H9 (cell line): ENCODE measurements around the gene LRCH4. TPM values are rescaled to one million over a fixed set of nuclear protein-coding genes. Genes with fewer than 3 reads are reported as not detected.
A peak's percentile ranks its signal among the peaks of the same experiment; 100 is the strongest.

ENCODE experiments used
- DNase-seq: peaks from one replicate; pipeline ENCODE4 v3.0.0-alpha.2; 2017
- H2AFZ ChIP-seq: one replicate; pipeline ENCODE4 v1.6.1; 2013; ENCODE audit warnings: mild to moderate bottlenecking, low read length, control low read depth, moderate library complexity
- H2AK5ac ChIP-seq: 2 replicates; pipeline ENCODE4 v1.6.1; 2013; ENCODE audit warnings: low read length, control low read depth, mixed read lengths; ENCODE audit not compliant: insufficient read length
- H2BK120ac ChIP-seq: one replicate; pipeline ENCODE4 v1.6.1; 2013; ENCODE audit warnings: low read depth, mild to moderate bottlenecking, low read length, control low read depth, inconsistent platforms; ENCODE audit not compliant: poor library complexity, severe bottlenecking
- H2BK12ac ChIP-seq: 2 replicates; pipeline ENCODE4 v1.6.1; 2013; ENCODE audit warnings: low read length, control low read depth, mixed read lengths, low read depth; ENCODE audit not compliant: insufficient read length
- H2BK15ac ChIP-seq: 2 replicates; pipeline ENCODE4 v1.6.1; 2013; ENCODE audit warnings: low read depth, low read length, control low read depth
- H2BK20ac ChIP-seq: one replicate; pipeline ENCODE4 v1.6.1; 2013; ENCODE audit warnings: low read depth, mild to moderate bottlenecking, low read length, control low read depth, inconsistent platforms; ENCODE audit not compliant: poor library complexity, severe bottlenecking
- H2BK5ac ChIP-seq: 2 replicates; pipeline ENCODE4 v1.6.1; 2013; ENCODE audit warnings: low read length, control low read depth, mixed read lengths; ENCODE audit not compliant: insufficient read length
- H3K14ac ChIP-seq: 2 replicates; pipeline ENCODE4 v1.6.1; 2013; ENCODE audit warnings: low read length, control low read depth; ENCODE audit not compliant: insufficient read depth
- H3K18ac ChIP-seq: 2 replicates; pipeline ENCODE4 v1.6.1; 2013; ENCODE audit warnings: low read depth, mild to moderate bottlenecking, mixed read lengths, low read length, control low read depth; ENCODE audit not compliant: insufficient read length
- H3K23ac ChIP-seq: 2 replicates; pipeline ENCODE4 v1.6.1; 2013; ENCODE audit warnings: low read length, control low read depth, mixed read lengths, low read depth; ENCODE audit not compliant: insufficient read length
- H3K23me2 ChIP-seq: 2 replicates; pipeline ENCODE4 v1.6.1; 2013; ENCODE audit warnings: low read depth, mild to moderate bottlenecking, mixed read lengths, low read length, control low read depth; ENCODE audit not compliant: insufficient read length, poor library complexity, severe bottlenecking
- H3K27ac ChIP-seq: 2 replicates; pipeline ENCODE4 v1.5.1; 2013; ENCODE audit warnings: low read length, control low read depth, mixed read lengths, low read depth; ENCODE audit not compliant: insufficient read length
- H3K27me3 ChIP-seq: 2 replicates; pipeline ENCODE4 v1.6.1; 2013; ENCODE audit warnings: low read length, control low read depth, inconsistent platforms; ENCODE audit not compliant: insufficient read depth
- H3K4ac ChIP-seq: 2 replicates; pipeline ENCODE4 v1.6.1; 2013; ENCODE audit warnings: low read depth, mild to moderate bottlenecking, control low read depth, inconsistent platforms, low read length, moderate library complexity
- H3K4me1 ChIP-seq: 2 replicates; pipeline ENCODE4 v1.6.1; 2013; ENCODE audit warnings: low read length, control low read depth, inconsistent platforms; ENCODE audit not compliant: insufficient read depth
- H3K4me2 ChIP-seq: 2 replicates; pipeline ENCODE4 v1.6.1; 2013; ENCODE audit warnings: low read length, control low read depth, mixed read lengths; ENCODE audit not compliant: insufficient read length, insufficient read depth
- H3K56ac ChIP-seq: 2 replicates; pipeline ENCODE4 v1.6.1; 2013; ENCODE audit warnings: low read depth, mild to moderate bottlenecking, mixed read lengths, low read length, control low read depth; ENCODE audit not compliant: insufficient read length
- H3K79me1 ChIP-seq: 2 replicates; pipeline ENCODE4 v1.6.1; 2013; ENCODE audit warnings: low read depth, mild to moderate bottlenecking, moderate library complexity, low read length, control low read depth, inconsistent platforms; ENCODE audit not compliant: insufficient read depth, poor library complexity, severe bottlenecking
- H3K79me2 ChIP-seq: 2 replicates; pipeline ENCODE4 v1.6.1; 2013; ENCODE audit warnings: low read length, control low read depth, inconsistent platforms; ENCODE audit not compliant: insufficient read depth
- H3K9ac ChIP-seq: 2 replicates; pipeline ENCODE4 v1.6.1; 2013; ENCODE audit warnings: low read length, control low read depth, mixed read lengths; ENCODE audit not compliant: insufficient read length; ENCODE audit errors: extremely low read depth
- H3K9me3 ChIP-seq: one replicate; pipeline ENCODE4 v1.6.1; 2013; ENCODE audit warnings: low read depth, low read length, inconsistent platforms; ENCODE audit not compliant: control insufficient read depth
- H3T11ph ChIP-seq: one replicate; pipeline ENCODE4 v1.6.1; 2013; ENCODE audit warnings: mild to moderate bottlenecking, low read length, control low read depth, inconsistent platforms
- H4K20me1 ChIP-seq: one replicate; pipeline ENCODE4 v1.6.1; 2013; ENCODE audit not compliant: control insufficient read depth, insufficient read length, insufficient read depth
- H4K5ac ChIP-seq: 2 replicates; pipeline ENCODE4 v1.6.1; 2013; ENCODE audit warnings: low read depth, mild to moderate bottlenecking, mixed read lengths, low read length, control low read depth; ENCODE audit not compliant: insufficient read length
- H4K8ac ChIP-seq: replicated peaks from 2 replicates; pipeline ENCODE4 v1.6.1; 2013; ENCODE audit warnings: low read length, control low read depth, mixed read lengths, low read depth; ENCODE audit not compliant: insufficient read length
- H4K91ac ChIP-seq: 2 replicates; pipeline ENCODE4 v1.6.1; 2013; ENCODE audit warnings: low read depth, mild to moderate bottlenecking, moderate library complexity, mixed read lengths, low read length, control low read depth; ENCODE audit not compliant: insufficient read length
- H3K27ac Mint-ChIP-seq, 3 experiments: 2 replicates in 2 of 3; 3 replicates in 1 of 3; pipeline ENCODE4 v1.8.0; 2020 to 2021; ENCODE audit warnings: mixed read lengths in 3 of 3, mild to moderate bottlenecking in 1 of 3, moderate library complexity in 1 of 3
- H3K27me3 Mint-ChIP-seq: 2 replicates; pipeline ENCODE4 v1.8.0; 2021; ENCODE audit warnings: low read depth, mild to moderate bottlenecking, moderate library complexity, mixed read lengths
- H3K36me3 Mint-ChIP-seq, 3 experiments: 2 replicates in 2 of 3; 3 replicates in 1 of 3; pipeline ENCODE4 v1.8.0; 2020 to 2021; ENCODE audit warnings: low read depth in 3 of 3, mixed read lengths in 3 of 3; ENCODE audit not compliant: insufficient read depth in 1 of 3
- H3K4me1 Mint-ChIP-seq, 2 experiments: 2 replicates each; pipeline ENCODE4 v1.8.0; 2020; ENCODE audit warnings: mixed read lengths in 2 of 2
- H3K4me3 Mint-ChIP-seq, 2 experiments: 2 replicates in 1 of 2; 3 replicates in 1 of 2; pipeline ENCODE4 v1.8.0; 2020 to 2021; ENCODE audit warnings: mild to moderate bottlenecking in 2 of 2, mixed read lengths in 2 of 2, moderate library complexity in 1 of 2
- H3K9me3 Mint-ChIP-seq, 2 experiments: 2 replicates in 1 of 2; 3 replicates in 1 of 2; pipeline ENCODE4 v1.8.0; 2020; ENCODE audit warnings: mild to moderate bottlenecking in 2 of 2, mixed read lengths in 2 of 2, moderate library complexity in 1 of 2
- WGBS: extraction: QIAGEN DNeasy Blood & Tissue Kit; methylation state at CpG from one replicate; pipeline ENCODE4 v1.1.7; 2013; ENCODE audit warnings: missing lambda C conversion rate, low lambda C conversion rate, mixed read lengths; ENCODE audit not compliant: insufficient read length; ENCODE audit errors: extremely low coverage; 5-methylcytosine and 5-hydroxymethylcytosine counted together
- total RNA-seq: library from RNA; stranded (reverse); gene quantifications from 2 replicates; pipeline ENCODE4 v1.2.1, GENCODE V29; 2021
- TF ChIP-seq, protein P1 (sequence below): fragments of 200-600 bp; sonication (generic); conservative IDR thresholded peaks from 3 replicates; pipeline ENCODE4 v1.8.0; 2021; ENCODE audit warnings: antibody characterized with exemption, mild to moderate bottlenecking

Gene LRCH4
- total RNA-seq, 1 experiment from 2014 or later = 39.1 TPM

DNA sequence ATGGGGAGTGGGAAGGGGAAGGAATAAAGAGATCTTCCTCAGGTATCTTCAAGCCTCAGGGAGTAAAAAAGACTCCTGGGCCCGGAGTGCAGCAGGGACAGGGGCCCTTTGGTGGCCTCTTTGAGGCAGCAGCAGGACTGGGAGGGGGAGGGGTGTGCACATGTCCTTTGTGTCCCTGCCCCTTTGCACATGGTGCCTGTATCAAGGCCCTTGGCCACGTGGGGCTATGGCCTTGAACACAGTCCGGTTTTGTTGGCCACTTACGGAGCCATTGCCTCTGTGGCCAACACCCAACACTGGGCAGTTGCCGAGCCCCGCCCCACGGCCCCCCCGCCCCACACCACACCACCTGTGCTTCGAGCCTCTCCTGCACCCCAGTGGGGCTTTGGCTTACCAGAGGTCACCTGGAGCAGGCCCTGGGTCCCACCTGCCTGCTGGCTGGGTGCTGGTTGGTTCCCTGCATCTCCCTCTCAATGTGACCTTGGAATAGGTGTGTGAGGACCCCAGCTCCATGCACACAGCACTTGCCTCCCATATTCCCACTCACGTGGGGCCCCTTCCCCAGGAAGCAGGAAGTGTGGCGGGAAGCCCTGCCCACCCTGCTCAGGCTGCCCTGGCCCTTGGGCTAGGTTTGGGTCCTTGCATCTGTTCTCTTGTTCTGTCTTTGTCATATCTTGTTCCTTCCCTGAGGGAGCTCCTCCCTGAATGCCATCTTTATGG, 17.6 kb downstream of the LRCH4 start:
- H3K27ac Mint-ChIP-seq = no peak overlapping the region
- Histone ChIP-seq H3K23ac (no peak overlapping the region), H3K18ac (no peak overlapping the region), H3K9me3 (no peaks in the 10 kb centered on the region), H2BK5ac (no peak overlapping the region), H2AFZ (no peak overlapping the region), H2BK15ac (no peak overlapping the region), H3K56ac (no peak overlapping the region), H3K14ac (no peak overlapping the region), H3K9ac (no peak overlapping the region), H4K20me1 (no peaks in the 10 kb centered on the region), H4K5ac (no peak overlapping the region), H3K27ac (no peak overlapping the region), H2BK12ac (no peak overlapping the region), H3K27me3 (no peaks in the 10 kb centered on the region), H3K79me1 (no peaks in the 10 kb centered on the region), H3K23me2 (peaks cover 9% of the 10 kb centered on the region), H2AK5ac (no peak overlapping the region), H3K4ac (no peak overlapping the region), H3K79me2 (no peaks in the 10 kb centered on the region), H4K8ac (no peak overlapping the region), H3T11ph (no peak overlapping the region), H3K4me2 (no peak overlapping the region), H2BK120ac (no peak overlapping the region), H4K91ac (no peak overlapping the region), H2BK20ac (no peak overlapping the region), H3K4me1 (peaks cover 9% of the 10 kb centered on the region; the same call in 1 of the 2 replicates)
- peaks cover 0 to 4% (median 2%) of the 10 kb centered on the region in 3 experiments; a peak in 1 of 7 replicates for H3K36me3 Mint-ChIP-seq
- H3K27me3 Mint-ChIP-seq = peaks cover 5% of the 10 kb centered on the region
- peaks cover 0 to 2% of the 10 kb centered on the region in 2 experiments; a peak in 1 of 5 replicates for H3K9me3 Mint-ChIP-seq
- DNase-seq = peak; percentile 25
- TF ChIP-seq, protein P1, sequence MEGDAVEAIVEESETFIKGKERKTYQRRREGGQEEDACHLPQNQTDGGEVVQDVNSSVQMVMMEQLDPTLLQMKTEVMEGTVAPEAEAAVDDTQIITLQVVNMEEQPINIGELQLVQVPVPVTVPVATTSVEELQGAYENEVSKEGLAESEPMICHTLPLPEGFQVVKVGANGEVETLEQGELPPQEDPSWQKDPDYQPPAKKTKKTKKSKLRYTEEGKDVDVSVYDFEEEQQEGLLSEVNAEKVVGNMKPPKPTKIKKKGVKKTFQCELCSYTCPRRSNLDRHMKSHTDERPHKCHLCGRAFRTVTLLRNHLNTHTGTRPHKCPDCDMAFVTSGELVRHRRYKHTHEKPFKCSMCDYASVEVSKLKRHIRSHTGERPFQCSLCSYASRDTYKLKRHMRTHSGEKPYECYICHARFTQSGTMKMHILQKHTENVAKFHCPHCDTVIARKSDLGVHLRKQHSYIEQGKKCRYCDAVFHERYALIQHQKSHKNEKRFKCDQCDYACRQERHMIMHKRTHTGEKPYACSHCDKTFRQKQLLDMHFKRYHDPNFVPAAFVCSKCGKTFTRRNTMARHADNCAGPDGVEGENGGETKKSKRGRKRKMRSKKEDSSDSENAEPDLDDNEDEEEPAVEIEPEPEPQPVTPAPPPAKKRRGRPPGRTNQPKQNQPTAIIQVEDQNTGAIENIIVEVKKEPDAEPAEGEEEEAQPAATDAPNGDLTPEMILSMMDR = no peak
- H3K4me1 Mint-ChIP-seq = peaks cover 34 to 43% of the 10 kb centered on the region in 2 experiments
- H3K4me3 Mint-ChIP-seq = peak overlapping the region in 1 of 2 experiments; percentile 7; a peak in 1 of 5 replicates
- WGBS = no CpG with 5 or more reads among the region's 11 CpGs
